Esophagus muscularis mucosa (tissue), 4 donors: ENCODE data around the gene NOP56.

Source experiments
- EP300 ChIP-seq: sonication (generic); formaldehyde crosslinking; IDR thresholded peaks from one replicate; pipeline ENCODE4 v1.6.1; 2017; ENCODE audit warnings: antibody characterized with exemption
- POLR2AphosphoS5 ChIP-seq, 2 donors: sonication (generic); formaldehyde crosslinking; IDR thresholded peaks; one replicate each; pipeline ENCODE4 v1.6.1; 2017; ENCODE audit warnings: antibody characterized with exemption in 2 of 2
- TF ChIP-seq, protein P1 (sequence below), 3 experiments: fragments of 200-600 bp in 2 of 3; fragments of 450-650 bp in 1 of 3; sonication (generic) in 2 of 3; IDR thresholded peaks; one replicate each; pipeline ENCODE4 v1.5.1; 2017 to 2019; ENCODE audit warnings: antibody characterized with exemption in 3 of 3, mild to moderate bottlenecking in 2 of 3, moderate library complexity in 1 of 3

DNA sequence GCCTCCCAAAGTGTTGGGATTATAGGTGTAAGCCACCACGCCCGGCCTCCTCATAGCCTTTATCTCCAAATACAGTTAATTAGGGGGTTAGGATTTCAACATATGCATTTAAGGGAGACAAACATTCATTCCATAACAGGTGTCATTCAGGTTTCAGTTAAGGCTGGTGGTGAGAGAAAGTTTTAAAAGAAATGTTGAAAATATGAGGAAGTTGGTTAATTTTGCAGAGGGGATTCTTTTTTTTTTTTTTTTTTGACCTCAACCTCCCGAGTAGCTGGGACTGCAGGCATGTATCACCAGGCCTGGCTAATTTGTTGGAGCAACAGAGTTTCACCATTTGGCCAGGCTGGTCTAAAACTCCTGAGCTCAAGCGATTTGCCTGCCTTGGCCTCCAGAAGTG is 27.6 kb downstream of the NOP56 start:
- TF ChIP-seq, protein P1, sequence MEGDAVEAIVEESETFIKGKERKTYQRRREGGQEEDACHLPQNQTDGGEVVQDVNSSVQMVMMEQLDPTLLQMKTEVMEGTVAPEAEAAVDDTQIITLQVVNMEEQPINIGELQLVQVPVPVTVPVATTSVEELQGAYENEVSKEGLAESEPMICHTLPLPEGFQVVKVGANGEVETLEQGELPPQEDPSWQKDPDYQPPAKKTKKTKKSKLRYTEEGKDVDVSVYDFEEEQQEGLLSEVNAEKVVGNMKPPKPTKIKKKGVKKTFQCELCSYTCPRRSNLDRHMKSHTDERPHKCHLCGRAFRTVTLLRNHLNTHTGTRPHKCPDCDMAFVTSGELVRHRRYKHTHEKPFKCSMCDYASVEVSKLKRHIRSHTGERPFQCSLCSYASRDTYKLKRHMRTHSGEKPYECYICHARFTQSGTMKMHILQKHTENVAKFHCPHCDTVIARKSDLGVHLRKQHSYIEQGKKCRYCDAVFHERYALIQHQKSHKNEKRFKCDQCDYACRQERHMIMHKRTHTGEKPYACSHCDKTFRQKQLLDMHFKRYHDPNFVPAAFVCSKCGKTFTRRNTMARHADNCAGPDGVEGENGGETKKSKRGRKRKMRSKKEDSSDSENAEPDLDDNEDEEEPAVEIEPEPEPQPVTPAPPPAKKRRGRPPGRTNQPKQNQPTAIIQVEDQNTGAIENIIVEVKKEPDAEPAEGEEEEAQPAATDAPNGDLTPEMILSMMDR (IDR thresholded peaks at IDR 0.05): no peak
- no peak for TF ChIP-seq EP300
- TF ChIP-seq POLR2AphosphoS5 (IDR thresholded peaks at IDR 0.05): no peak
